Mucosa of rectum (tissue), 2 donors: Measurements from ENCODE around the gene CTAG1B.
"Not testable (repeated sequence)": the region's sequence is repeated elsewhere in the genome, so short reads cannot be mapped to it uniquely, and the experiment has no call there.

Experiments used
- H3K27ac ChIP-seq, 2 donors: one replicate each; pipeline ENCODE4 v1.7.0; 2013; ENCODE audit warnings: inconsistent platforms in 2 of 2, low read depth in 2 of 2, low read length in 2 of 2
- H3K27me3 ChIP-seq, 2 donors: one replicate each; pipeline ENCODE4 v1.7.0; 2013; ENCODE audit warnings: low read length in 2 of 2; ENCODE audit not compliant: control insufficient read depth in 2 of 2, insufficient read depth in 2 of 2
- H3K36me3 ChIP-seq, 2 donors: one replicate each; pipeline ENCODE4 v1.7.0; 2013; ENCODE audit warnings: low read length in 2 of 2; ENCODE audit not compliant: control insufficient read depth in 2 of 2, insufficient read depth in 2 of 2
- H3K4me1 ChIP-seq, 2 donors: one replicate each; pipeline ENCODE4 v1.7.0; 2013; ENCODE audit warnings: low read length in 2 of 2, mild to moderate bottlenecking in 1 of 2; ENCODE audit not compliant: control insufficient read depth in 2 of 2, insufficient read depth in 2 of 2
- H3K4me3 ChIP-seq, 2 donors: one replicate each; pipeline ENCODE4 v1.7.0; 2013; ENCODE audit warnings: low read length in 2 of 2
- H3K9ac ChIP-seq, 2 donors: one replicate each; pipeline ENCODE4 v1.7.0; 2013; ENCODE audit warnings: low read length in 2 of 2, low read depth in 1 of 2, mild to moderate bottlenecking in 1 of 2
- H3K9me3 ChIP-seq, 2 donors: one replicate each; pipeline ENCODE4 v1.7.0; 2013; ENCODE audit warnings: low read length in 2 of 2; ENCODE audit not compliant: control insufficient read depth in 2 of 2
- donor health status: healthy.
- donor health status: Normal muscosa, but diverticular disease.

CTAG1B gene

GRCh38 chrX:154630949-154631348, 11.9 kb upstream of the CTAG1B start:
- H3K27ac ChIP-seq, H3K9ac ChIP-seq, H3K27me3 ChIP-seq, H3K9me3 ChIP-seq, H3K4me3 ChIP-seq, H3K36me3 ChIP-seq, H3K4me1 ChIP-seq: not testable (repeated sequence)

- H3K4me1 ChIP-seq, H3K4me3 ChIP-seq, H3K9me3 ChIP-seq, H3K9ac ChIP-seq, H3K27ac ChIP-seq, H3K36me3 ChIP-seq, H3K27me3 ChIP-seq: not testable (repeated sequence)
These were observed 9.9 kb upstream of the CTAG1B start for GRCh38 chrX:154628960-154629359.

GRCh38 chrX:154620767-154621414, 1.8 kb upstream of the CTAG1B start:
- not testable (repeated sequence) for H3K4me1 ChIP-seq, H3K27ac ChIP-seq, H3K4me3 ChIP-seq, H3K9me3 ChIP-seq, H3K36me3 ChIP-seq, H3K27me3 ChIP-seq, H3K9ac ChIP-seq

GRCh38 chrX:154613586-154613985, 5.5 kb downstream of the CTAG1B start:
- H3K9me3 ChIP-seq, H3K36me3 ChIP-seq, H3K9ac ChIP-seq, H3K4me3 ChIP-seq, H3K4me1 ChIP-seq, H3K27ac ChIP-seq, H3K27me3 ChIP-seq: not testable (repeated sequence)

- H3K4me1 ChIP-seq, H3K4me3 ChIP-seq, H3K27ac ChIP-seq, H3K36me3 ChIP-seq, H3K27me3 ChIP-seq, H3K9me3 ChIP-seq, H3K9ac ChIP-seq: not testable (repeated sequence)
These were observed 7.9 kb downstream of the CTAG1B start for GRCh38 chrX:154611146-154611545.

- H3K27me3 ChIP-seq, H3K4me1 ChIP-seq, H3K36me3 ChIP-seq, H3K4me3 ChIP-seq, H3K9me3 ChIP-seq, H3K9ac ChIP-seq, H3K27ac ChIP-seq: not testable (repeated sequence)
These were observed 10.3 kb downstream of the CTAG1B start for GRCh38 chrX:154608823-154609222.

- not testable (repeated sequence) for H3K4me3 ChIP-seq, H3K4me1 ChIP-seq, H3K9me3 ChIP-seq, H3K36me3 ChIP-seq, H3K9ac ChIP-seq, H3K27ac ChIP-seq, H3K27me3 ChIP-seq
These were observed 11.1 kb downstream of the CTAG1B start for GRCh38 chrX:154607976-154608375.

- Histone ChIP-seq H3K36me3 (no peaks in the 10 kb centered on the region), H3K27ac (no peak overlapping the region), H3K9ac (no peak overlapping the region), H3K4me1 (no peaks in the 10 kb centered on the region), H3K9me3 (no peaks in the 10 kb centered on the region), H3K4me3 (no peak overlapping the region), H3K27me3 (peaks cover 3 to 4% of the 10 kb centered on the region in 2 donors)
These were observed 11.7 kb downstream of the CTAG1B start for GRCh38 chrX:154607370-154607769.

- no peak overlapping the region for H3K4me3 ChIP-seq
- no peaks in the 10 kb centered on the region for H3K4me1 ChIP-seq
- no peak overlapping the region for H3K27ac ChIP-seq
- no peaks in the 10 kb centered on the region for H3K36me3 ChIP-seq
- H3K9me3 ChIP-seq: no peaks in the 10 kb centered on the region
- H3K27me3 ChIP-seq: peaks cover 3 to 4% of the 10 kb centered on the region in 2 donors
- H3K9ac ChIP-seq: no peak overlapping the region
These were observed 13.5 kb downstream of the CTAG1B start for GRCh38 chrX:154605566-154605965.

GRCh38 chrX:154603438-154604430, 15.3 kb downstream of the CTAG1B start:
- H3K36me3 ChIP-seq: no peaks in the 10 kb centered on the region
- no peak overlapping the region for H3K4me3 ChIP-seq
- no peaks in the 10 kb centered on the region for H3K9me3 ChIP-seq
- H3K27me3 ChIP-seq: peaks cover 3 to 4% of the 10 kb centered on the region in 2 donors
- no peak overlapping the region for H3K9ac ChIP-seq
- no peaks in the 10 kb centered on the region for H3K4me1 ChIP-seq
- H3K27ac ChIP-seq: no peak overlapping the region
